Measurements from ENCODE around the gene ZMPSTE24. TPM values are rescaled to one million over a fixed set of nuclear protein-coding genes. Genes with fewer than 3 reads are reported as not detected.

ZMPSTE24 gene
- total RNA-seq, 4 donors from 2014 or later = 11.6 to 44.3 (median 25.1) TPM

- no peak for DNase-seq
- H3K36me3 ChIP-seq = peaks cover 0 to 15% (median 0%) of the 10 kb centered on the region in 3 donors
- no peak overlapping the region for H3K4me3 ChIP-seq
- no peak overlapping the region for H3K27ac ChIP-seq
- TF ChIP-seq, protein P1, sequence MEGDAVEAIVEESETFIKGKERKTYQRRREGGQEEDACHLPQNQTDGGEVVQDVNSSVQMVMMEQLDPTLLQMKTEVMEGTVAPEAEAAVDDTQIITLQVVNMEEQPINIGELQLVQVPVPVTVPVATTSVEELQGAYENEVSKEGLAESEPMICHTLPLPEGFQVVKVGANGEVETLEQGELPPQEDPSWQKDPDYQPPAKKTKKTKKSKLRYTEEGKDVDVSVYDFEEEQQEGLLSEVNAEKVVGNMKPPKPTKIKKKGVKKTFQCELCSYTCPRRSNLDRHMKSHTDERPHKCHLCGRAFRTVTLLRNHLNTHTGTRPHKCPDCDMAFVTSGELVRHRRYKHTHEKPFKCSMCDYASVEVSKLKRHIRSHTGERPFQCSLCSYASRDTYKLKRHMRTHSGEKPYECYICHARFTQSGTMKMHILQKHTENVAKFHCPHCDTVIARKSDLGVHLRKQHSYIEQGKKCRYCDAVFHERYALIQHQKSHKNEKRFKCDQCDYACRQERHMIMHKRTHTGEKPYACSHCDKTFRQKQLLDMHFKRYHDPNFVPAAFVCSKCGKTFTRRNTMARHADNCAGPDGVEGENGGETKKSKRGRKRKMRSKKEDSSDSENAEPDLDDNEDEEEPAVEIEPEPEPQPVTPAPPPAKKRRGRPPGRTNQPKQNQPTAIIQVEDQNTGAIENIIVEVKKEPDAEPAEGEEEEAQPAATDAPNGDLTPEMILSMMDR (IDR thresholded peaks at IDR 0.05) = no peak
- no peak for TF ChIP-seq POLR2A (IDR thresholded peaks at IDR 0.05)
- no peaks in the 10 kb centered on the region for H3K4me1 ChIP-seq
- H3K27me3 ChIP-seq = no peaks in the 10 kb centered on the region
- no peaks in the 10 kb centered on the region for H3K9me3 ChIP-seq
Measured at GRCh38 chr1:40224040-40224439, 34.0 kb upstream of the ZMPSTE24 start.

DNA sequence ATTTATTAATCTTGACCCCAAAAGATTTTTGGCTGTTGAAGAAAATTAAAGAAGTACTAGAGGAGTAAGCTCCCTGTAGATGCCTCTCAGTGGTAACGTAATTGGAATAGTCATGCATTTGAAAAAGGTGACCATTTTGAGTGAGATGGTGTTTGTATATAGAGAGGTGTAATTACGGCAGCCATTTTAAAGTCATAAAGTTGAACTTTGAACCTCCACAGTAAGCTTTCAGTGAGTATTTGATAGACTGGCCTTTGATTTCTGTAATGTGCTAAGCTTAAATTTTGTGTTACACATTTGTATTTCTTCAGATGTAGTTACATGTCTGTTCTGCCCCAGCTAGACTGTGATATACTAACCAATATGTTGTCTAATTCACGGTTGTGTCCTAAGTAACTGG is 31.8 kb upstream of the ZMPSTE24 start:
- no peaks in the 10 kb centered on the region for H3K27me3 ChIP-seq
- peaks cover 0 to 26% (median 0%) of the 10 kb centered on the region in 3 donors for H3K36me3 ChIP-seq
- TF ChIP-seq, protein P1 (IDR thresholded peaks at IDR 0.05) = no peak
- TF ChIP-seq POLR2A (IDR thresholded peaks at IDR 0.05) = no peak
- no peak overlapping the region for H3K4me3 ChIP-seq
- H3K4me1 ChIP-seq = no peaks in the 10 kb centered on the region
- no peaks in the 10 kb centered on the region for H3K9me3 ChIP-seq
- DNase-seq = no peak
- no peak overlapping the region for H3K27ac ChIP-seq

DNA sequence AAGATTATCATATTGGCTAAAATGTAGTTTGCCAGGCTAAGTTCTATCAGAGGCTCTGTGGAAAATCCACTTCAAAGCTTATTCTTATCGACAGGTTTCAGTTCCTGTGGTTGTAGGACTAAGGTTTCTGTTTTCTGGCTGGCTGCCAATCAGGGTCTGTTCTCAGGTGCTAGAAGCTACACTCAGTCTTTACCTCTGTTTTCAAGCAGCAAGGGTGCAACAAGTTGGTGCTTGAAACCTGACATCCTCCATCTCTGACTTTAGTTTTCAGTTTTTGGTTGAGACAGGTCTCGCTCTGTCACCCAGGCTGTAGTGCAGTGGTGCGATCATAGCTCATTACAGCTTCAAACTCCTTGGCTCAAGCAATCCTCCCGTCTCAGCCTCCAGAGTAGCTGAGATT is 25.6 kb upstream of the ZMPSTE24 start:
- peaks cover 0 to 83% (median 0%) of the 10 kb centered on the region in 3 donors for H3K36me3 ChIP-seq
- H3K9me3 ChIP-seq = no peaks in the 10 kb centered on the region

GRCh38 chr1:40239626-40240025 is 18.4 kb upstream of the ZMPSTE24 start:
- peaks cover 0 to 47% (median 0%) of the 10 kb centered on the region in 3 donors for H3K36me3 ChIP-seq
- no peak for DNase-seq
- TF ChIP-seq POLR2A (IDR thresholded peaks at IDR 0.05) = no peak
- TF ChIP-seq, protein P1 (IDR thresholded peaks at IDR 0.05) = no peak
- no peak overlapping the region for H3K4me3 ChIP-seq
- H3K4me1 ChIP-seq = no peaks in the 10 kb centered on the region
- no peak overlapping the region for H3K27ac ChIP-seq
- no peaks in the 10 kb centered on the region for H3K27me3 ChIP-seq
- H3K9me3 ChIP-seq = no peaks in the 10 kb centered on the region

More for the DNA sequence above, 25.6 kb upstream of the ZMPSTE24 start:
- H3K4me1 ChIP-seq = no peaks in the 10 kb centered on the region
- no peak overlapping the region for H3K27ac ChIP-seq
- peak in 2 of 3 donors; percentile 56 to 73 for DNase-seq
- H3K27me3 ChIP-seq = no peaks in the 10 kb centered on the region
- TF ChIP-seq, protein P1 (IDR thresholded peaks at IDR 0.05) = no peak
- TF ChIP-seq POLR2A (IDR thresholded peaks at IDR 0.05) = no peak
- no peak overlapping the region for H3K4me3 ChIP-seq

DNA sequence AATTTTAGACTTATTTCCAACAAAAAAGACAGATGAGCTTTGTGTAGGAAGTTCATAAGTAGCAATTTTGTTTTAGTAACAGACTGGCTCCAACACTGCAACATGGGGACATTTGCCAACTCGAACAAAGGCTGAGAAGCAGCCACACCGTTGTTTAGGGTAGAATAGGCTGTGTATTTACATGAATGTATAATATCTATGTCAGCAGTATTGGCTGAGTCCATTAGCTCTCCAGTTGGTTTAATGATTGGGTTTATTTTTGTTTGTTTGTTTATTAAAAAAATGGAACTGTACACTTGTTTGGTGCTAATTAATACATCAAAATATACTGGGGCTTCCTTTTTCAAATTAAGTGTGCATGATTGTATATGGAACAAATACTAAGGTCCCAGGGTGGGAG is 17.6 kb upstream of the ZMPSTE24 start:
- Histone ChIP-seq H3K36me3 (peaks cover 0 to 41% (median 0%) of the 10 kb centered on the region in 3 donors), H3K4me1 (no peaks in the 10 kb centered on the region), H3K9me3 (no peaks in the 10 kb centered on the region), H3K27ac (no peak overlapping the region), H3K4me3 (no peak overlapping the region), H3K27me3 (no peaks in the 10 kb centered on the region)
- no peak for DNase-seq
- no peak for TF ChIP-seq POLR2A (IDR thresholded peaks at IDR 0.05)
- TF ChIP-seq, protein P1 (IDR thresholded peaks at IDR 0.05) = no peak

GRCh38 chr1:40241362-40241761 is 16.7 kb upstream of the ZMPSTE24 start:
- no peaks in the 10 kb centered on the region for H3K9me3 ChIP-seq
- H3K4me3 ChIP-seq = no peak overlapping the region
- no peak for DNase-seq
- peaks cover 0 to 31% (median 0%) of the 10 kb centered on the region in 3 donors for H3K36me3 ChIP-seq
- H3K4me1 ChIP-seq = no peaks in the 10 kb centered on the region
- no peak overlapping the region for H3K27ac ChIP-seq
- H3K27me3 ChIP-seq = no peaks in the 10 kb centered on the region
- no peak for TF ChIP-seq POLR2A (IDR thresholded peaks at IDR 0.05)
- TF ChIP-seq, protein P1 (IDR thresholded peaks at IDR 0.05) = no peak

Measured in Peyer's patch (tissue), 4 donors.